WTC11 (cell line): ENCODE results near the gene SRGAP1.

Experiments used
- TF ChIP-seq, protein P1 (sequence below): sonication (generic); formaldehyde crosslinking; IDR thresholded peaks from 2 replicates; pipeline ENCODE4 v1.8.1; 2023; ENCODE audit warnings: mild to moderate bottlenecking, missing genetic modification reagents, moderate library complexity
- TF ChIP-seq, protein P2 (sequence below): fragments of 200-600 bp; IDR thresholded peaks from 2 replicates; pipeline ENCODE4 v1.8.0; 2022; ENCODE audit warnings: antibody characterized with exemption

DNA sequence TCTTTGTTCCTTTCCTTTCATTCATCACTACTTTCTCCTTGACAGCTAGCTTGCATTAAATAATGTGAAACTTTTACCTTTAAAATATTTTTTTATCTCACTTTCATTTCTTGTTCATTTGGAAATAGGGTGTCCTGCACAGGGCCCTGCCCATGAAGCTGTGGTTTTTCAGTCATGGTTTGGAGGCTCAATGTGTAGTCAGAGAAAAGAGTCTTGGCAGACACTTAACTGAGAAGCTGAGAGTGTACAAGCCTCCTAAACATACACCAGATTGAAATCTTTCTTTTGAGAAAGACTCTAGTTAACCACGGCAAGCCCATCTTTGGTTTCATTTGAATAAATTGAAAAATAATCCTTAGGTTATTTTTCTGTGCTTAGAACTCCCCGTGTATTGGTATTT is 303.4 kb downstream of the SRGAP1 start:
- TF ChIP-seq, protein P1, sequence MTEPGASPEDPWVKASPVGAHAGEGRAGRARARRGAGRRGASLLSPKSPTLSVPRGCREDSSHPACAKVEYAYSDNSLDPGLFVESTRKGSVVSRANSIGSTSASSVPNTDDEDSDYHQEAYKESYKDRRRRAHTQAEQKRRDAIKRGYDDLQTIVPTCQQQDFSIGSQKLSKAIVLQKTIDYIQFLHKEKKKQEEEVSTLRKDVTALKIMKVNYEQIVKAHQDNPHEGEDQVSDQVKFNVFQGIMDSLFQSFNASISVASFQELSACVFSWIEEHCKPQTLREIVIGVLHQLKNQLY = no peak
- TF ChIP-seq, protein P2, sequence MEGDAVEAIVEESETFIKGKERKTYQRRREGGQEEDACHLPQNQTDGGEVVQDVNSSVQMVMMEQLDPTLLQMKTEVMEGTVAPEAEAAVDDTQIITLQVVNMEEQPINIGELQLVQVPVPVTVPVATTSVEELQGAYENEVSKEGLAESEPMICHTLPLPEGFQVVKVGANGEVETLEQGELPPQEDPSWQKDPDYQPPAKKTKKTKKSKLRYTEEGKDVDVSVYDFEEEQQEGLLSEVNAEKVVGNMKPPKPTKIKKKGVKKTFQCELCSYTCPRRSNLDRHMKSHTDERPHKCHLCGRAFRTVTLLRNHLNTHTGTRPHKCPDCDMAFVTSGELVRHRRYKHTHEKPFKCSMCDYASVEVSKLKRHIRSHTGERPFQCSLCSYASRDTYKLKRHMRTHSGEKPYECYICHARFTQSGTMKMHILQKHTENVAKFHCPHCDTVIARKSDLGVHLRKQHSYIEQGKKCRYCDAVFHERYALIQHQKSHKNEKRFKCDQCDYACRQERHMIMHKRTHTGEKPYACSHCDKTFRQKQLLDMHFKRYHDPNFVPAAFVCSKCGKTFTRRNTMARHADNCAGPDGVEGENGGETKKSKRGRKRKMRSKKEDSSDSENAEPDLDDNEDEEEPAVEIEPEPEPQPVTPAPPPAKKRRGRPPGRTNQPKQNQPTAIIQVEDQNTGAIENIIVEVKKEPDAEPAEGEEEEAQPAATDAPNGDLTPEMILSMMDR = no peak
